GM12891 (cell line): ENCODE results near the gene RARA.

ENCODE experiments used
- POLR2A ChIP-seq: IDR thresholded peaks from 2 replicates; pipeline ENCODE4 v1.6.1; 2011; ENCODE audit warnings: low read depth, low read length, control low read depth
- POLR2AphosphoS5 ChIP-seq: IDR thresholded peaks from 2 replicates; pipeline ENCODE4 v1.6.1; 2011; ENCODE audit warnings: low read depth, low read length, control low read depth
- SPI1 ChIP-seq: IDR thresholded peaks from 2 replicates; pipeline ENCODE4 v1.6.1; 2011; ENCODE audit warnings: low read depth, low read length, control low read depth
- TAF1 ChIP-seq: IDR thresholded peaks from 2 replicates; pipeline ENCODE4 v1.6.1; 2011; ENCODE audit warnings: low read depth, low read length, control low read depth

DNA sequence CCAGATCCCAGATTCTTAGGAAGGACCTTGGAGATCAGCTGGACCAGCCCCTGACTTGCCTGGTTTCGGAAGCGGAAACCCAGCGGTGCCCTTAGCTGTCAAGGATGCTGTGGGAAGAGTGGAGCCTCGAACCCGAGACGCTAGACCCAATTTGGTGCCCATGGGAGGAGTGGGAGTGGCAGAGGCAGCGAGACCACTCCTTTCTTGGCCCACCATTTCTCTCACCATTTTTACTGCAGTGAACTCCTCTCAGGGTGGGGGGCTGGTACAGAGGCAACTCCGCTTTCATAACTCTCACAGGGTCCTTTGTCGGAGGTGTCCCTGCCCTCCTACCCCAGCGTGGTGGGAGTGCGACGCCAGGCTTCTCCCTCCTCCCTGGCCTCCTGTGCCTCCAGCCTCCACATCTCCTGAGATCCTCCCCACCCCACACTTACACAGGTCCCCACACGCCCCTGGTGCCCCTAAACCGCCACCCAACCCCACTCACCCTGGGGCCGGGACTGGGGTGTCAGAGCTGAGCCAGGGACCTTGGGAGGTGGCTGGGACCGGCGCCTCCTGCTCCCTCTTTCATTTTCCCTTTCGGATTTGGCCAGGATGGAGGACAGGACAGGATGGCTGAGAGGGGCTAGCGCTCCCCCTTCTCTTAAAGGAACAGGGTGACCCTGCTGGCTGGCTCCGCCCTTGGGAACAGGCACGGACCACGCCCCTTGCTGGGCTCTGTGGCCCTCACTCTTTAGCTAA, 55.3 kb downstream of the RARA start, which contains the start of gene GJD3:
- TF ChIP-seq POLR2AphosphoS5 = no peak
- no peak for TF ChIP-seq POLR2A
- TF ChIP-seq TAF1 = no peak
- no peak for TF ChIP-seq SPI1
